Skeletal muscle satellite cell (primary cell): Measurements from ENCODE around the gene FERMT2.

Experiments
- H3K27me3 ChIP-seq: 2 replicates; pipeline ENCODE4 v1.7.0; 2013; ENCODE audit warnings: low read length; ENCODE audit not compliant: control insufficient read depth, insufficient read depth
- H3K36me3 ChIP-seq: 2 replicates; pipeline ENCODE4 v1.7.0; 2013; ENCODE audit warnings: mild to moderate bottlenecking, control low read depth, low read length; ENCODE audit not compliant: insufficient read depth
- H3K4me1 ChIP-seq: 2 replicates; pipeline ENCODE4 v1.7.0; 2013; ENCODE audit warnings: low read length; ENCODE audit not compliant: control insufficient read depth, insufficient read depth
- H3K4me2 ChIP-seq: 2 replicates; pipeline ENCODE4 v1.7.0; 2013; ENCODE audit warnings: mild to moderate bottlenecking, low read length
- H3K4me3 ChIP-seq: 2 replicates; pipeline ENCODE4 v1.7.0; 2013; ENCODE audit warnings: low read length
- H3K9ac ChIP-seq: 2 replicates; pipeline ENCODE4 v1.7.0; 2013; ENCODE audit warnings: mild to moderate bottlenecking, low read depth, low read length, moderate library complexity
- H3K9me3 ChIP-seq: replicated peaks from 2 replicates; pipeline ENCODE4 v1.7.0; 2013; ENCODE audit warnings: mild to moderate bottlenecking, control low read depth, low read length

Gene FERMT2

DNA sequence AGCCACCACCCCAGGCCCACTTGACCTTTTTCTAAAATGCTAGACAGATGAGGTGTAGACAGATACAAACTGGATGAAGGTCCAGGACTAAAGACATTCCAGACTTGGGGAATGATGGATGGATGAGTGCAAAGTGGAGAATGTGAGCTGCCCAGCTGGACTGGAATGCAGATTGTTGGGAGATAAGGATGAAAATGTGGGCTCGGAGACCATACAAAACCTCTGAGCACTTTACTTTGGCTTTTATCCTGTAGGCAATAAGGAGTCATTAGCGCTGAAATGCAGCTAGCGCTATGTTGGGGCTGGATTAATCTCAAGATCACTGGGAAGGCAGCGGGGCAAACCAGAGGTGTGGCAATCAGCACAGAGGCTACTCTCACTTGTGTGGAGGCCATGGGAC lies 94.7 kb downstream of the FERMT2 start:
- Histone ChIP-seq H3K9ac (no peak overlapping the region), H3K4me2 (no peak overlapping the region), H3K9me3 (no peaks in the 10 kb centered on the region), H3K36me3 (peaks cover 58% of the 10 kb centered on the region), H3K4me3 (no peak overlapping the region), H3K27me3 (no peaks in the 10 kb centered on the region), H3K4me1 (no peaks in the 10 kb centered on the region)

DNA sequence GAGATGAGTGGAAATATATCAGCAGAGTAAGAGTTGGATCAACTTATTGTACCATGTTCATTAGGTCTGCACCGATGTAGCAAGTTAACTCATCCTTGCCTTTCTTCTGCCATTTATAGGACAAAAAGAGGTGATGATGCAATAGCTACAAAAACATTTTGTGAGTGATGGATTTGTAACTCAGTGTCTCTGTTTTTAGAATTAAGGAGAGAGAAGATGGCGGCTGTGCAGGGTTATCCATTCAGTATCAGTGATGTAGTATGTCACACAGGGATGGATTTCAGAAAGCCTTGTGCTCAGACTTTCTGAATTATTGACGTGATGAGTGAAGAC lies 97.4 kb downstream of the FERMT2 start:
- Histone ChIP-seq H3K4me1 (peaks cover 6% of the 10 kb centered on the region), H3K36me3 (peaks cover 34% of the 10 kb centered on the region), H3K9me3 (no peaks in the 10 kb centered on the region), H3K9ac (no peak overlapping the region), H3K4me3 (no peak overlapping the region), H3K27me3 (no peaks in the 10 kb centered on the region), H3K4me2 (no peak overlapping the region)

DNA sequence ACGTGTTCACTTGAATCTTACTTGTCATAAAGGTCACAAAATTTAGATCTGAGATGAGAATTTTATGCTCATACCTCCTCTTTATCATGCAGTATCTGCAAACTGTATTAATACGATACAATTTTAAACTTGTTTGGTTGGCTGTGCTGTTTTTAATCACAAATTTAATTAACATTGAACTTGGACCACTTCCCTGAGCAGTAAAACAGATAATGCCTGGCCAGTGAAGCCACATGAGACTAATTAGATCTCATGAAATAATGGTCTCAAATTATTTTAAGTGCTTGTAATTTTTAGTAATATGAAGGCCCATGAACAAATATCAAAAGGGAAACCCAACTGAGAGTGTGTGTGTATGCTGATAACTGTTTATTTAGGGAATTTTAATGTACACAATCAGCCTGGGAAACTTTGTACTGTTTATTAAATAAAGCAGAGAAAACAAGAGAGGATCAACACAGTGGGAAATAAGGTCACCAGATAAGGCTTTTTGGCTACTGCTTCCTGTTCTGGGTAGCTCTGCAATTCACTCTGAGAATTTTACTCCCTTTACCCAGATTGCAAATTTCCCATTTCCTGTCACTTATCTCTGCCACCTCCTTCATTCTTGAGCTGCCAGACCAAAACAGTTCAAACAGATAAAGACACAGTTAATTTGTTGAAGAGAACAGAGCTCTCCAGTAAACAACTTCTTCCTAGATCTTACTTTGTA lies 97.9 kb downstream of the FERMT2 start:
- Histone ChIP-seq H3K27me3 (no peaks in the 10 kb centered on the region), H3K4me2 (no peak overlapping the region), H3K4me3 (no peak overlapping the region), H3K9ac (no peak overlapping the region), H3K4me1 (peaks cover 6% of the 10 kb centered on the region), H3K9me3 (no peaks in the 10 kb centered on the region), H3K36me3 (peaks cover 28% of the 10 kb centered on the region)

DNA sequence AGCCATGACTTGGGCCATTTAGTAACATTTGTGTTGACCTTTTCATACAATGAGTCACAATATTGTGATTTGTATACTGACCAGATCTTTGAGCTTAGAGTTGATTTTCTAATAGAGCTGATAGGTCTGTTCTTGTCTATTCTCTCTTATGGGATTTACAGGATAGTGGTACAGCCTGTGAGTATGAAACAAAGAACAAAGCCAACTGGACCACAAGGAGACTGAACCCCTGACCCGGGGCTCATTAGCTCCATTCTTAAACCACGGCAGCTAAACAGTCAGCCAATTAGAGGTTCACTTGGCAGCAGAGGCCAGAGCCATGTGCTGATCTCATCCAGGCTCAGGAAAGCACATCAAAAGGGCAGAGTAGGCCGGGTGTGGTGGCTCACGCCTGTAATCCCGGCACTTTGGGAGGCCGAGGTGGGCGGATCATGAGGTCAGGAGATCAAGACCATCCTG lies 100.4 kb downstream of the FERMT2 start:
- peaks cover 7% of the 10 kb centered on the region for H3K36me3 ChIP-seq
- no peak overlapping the region for H3K4me2 ChIP-seq
- H3K27me3 ChIP-seq, result no peaks in the 10 kb centered on the region
- peaks cover 6% of the 10 kb centered on the region for H3K4me1 ChIP-seq
- H3K4me3 ChIP-seq, result no peak overlapping the region
- no peak overlapping the region for H3K9ac ChIP-seq
- H3K9me3 ChIP-seq, result no peaks in the 10 kb centered on the region

DNA sequence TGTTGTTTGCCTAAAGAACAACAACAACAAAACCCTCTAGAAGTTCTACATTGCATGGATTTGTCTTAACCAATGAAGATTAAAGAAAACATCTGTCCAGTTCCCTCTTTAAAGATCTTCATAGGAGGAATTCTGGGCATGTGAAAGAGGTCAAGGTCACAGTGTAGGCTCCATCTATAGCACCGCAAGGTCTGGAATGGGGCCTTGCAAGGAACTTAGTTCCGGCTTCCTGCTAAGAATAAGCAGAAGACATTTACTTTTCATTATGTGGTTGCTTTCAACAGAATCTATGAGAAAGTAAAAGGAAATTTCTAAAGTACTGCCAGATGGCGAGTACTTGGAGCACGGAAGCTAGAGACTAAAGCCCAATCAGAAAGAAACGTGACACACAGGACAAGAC lies 102.2 kb downstream of the FERMT2 start:
- H3K4me3 ChIP-seq, result no peak overlapping the region

DNA sequence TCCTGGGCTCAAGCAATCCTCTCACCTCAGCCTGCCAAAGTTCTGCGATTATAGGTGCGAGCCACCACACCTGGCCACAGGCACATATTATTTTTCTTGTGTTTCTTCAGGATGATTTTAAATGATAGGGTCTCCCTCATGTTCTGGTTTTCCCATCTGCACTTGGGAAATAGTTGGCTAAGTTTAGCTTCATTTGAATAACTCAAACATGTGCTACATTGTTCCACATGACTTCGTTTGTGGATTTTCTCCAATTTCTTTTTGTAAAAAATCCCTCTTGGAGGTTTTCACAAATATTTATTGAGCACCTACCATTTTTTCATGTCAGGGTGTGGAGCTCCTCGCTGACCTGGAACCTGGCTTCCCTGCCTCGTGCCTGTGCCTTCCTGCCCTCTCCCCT lies 104.3 kb downstream of the FERMT2 start:
- Histone ChIP-seq H3K4me3 (no peak overlapping the region), H3K27me3 (no peaks in the 10 kb centered on the region), H3K9ac (no peak overlapping the region), H3K9me3 (no peaks in the 10 kb centered on the region), H3K36me3 (no peaks in the 10 kb centered on the region), H3K4me1 (peaks cover 19% of the 10 kb centered on the region), H3K4me2 (no peak overlapping the region)

More for the DNA sequence above, 102.2 kb downstream of the FERMT2 start:
- H3K4me2 ChIP-seq, result no peak overlapping the region
- H3K4me1 ChIP-seq, result peaks cover 19% of the 10 kb centered on the region
- H3K9ac ChIP-seq, result no peak overlapping the region
- H3K27me3 ChIP-seq, result no peaks in the 10 kb centered on the region
- no peaks in the 10 kb centered on the region for H3K36me3 ChIP-seq
- H3K9me3 ChIP-seq, result no peaks in the 10 kb centered on the region

DNA sequence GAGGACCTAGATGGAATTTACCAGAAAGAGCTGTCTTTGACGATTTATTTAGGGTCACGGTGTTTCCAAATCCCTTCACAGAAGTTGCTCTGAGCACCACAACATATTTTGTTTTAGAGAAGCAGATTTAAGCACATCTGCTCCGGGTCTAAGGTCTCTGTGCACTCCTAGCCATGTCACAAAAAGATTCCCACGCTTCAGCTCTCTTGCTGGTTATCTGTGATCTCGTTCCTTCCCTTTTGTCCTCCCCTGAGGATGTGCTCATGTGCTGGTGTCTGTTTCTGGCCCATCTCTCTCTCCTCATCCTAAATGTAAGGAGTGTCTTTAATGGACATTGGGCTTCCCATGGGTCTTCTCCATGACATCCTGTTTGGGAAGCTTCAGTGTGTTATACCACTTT lies 105.8 kb downstream of the FERMT2 start:
- Histone ChIP-seq H3K9ac (peak overlapping the region; percentile 70), H3K4me2 (no peak overlapping the region), H3K9me3 (no peaks in the 10 kb centered on the region), H3K4me3 (no peak overlapping the region), H3K36me3 (no peaks in the 10 kb centered on the region), H3K4me1 (peaks cover 28% of the 10 kb centered on the region), H3K27me3 (no peaks in the 10 kb centered on the region)

DNA sequence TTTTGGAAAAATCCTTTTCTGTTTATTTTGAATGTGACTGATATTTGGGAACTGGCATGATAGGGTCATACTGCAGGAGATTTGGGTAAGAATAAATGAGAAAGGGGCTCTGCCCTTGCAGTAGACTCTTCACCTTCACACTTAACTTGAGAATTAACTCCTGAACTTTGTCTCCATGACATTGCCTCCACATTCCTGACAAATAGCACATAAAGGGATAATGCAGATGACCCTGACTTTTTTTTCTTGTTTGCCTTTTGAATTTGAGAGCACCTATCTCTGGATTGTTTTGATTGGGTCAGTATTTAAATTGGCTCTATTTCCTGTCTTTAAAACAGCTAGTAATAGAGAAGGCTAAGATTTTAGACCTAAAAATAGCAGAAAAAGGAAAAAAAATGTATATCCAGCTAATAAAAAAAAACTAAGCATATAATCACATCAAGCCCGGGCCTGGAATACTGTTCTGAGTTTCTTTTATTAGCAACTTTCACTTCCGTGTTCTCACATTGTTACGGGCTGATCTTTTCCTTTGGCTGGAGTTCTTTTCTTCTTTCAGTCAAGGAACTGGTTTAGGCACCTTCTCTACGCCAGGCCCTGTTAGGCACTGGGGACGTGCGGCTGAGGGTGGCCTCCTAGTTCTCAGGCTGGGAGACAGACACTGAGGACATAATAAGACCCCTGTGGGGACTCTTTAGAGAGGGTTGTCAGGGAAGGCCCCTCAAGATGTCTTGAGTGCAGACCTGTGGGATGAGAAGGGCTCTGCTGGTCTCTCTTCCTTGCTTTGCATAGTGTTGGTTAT lies 106.4 kb downstream of the FERMT2 start:
- Histone ChIP-seq H3K9me3 (no peaks in the 10 kb centered on the region), H3K9ac (peak overlapping the region; percentile 70), H3K4me2 (peak overlapping the region; percentile 62), H3K4me1 (peaks cover 28% of the 10 kb centered on the region), H3K27me3 (no peaks in the 10 kb centered on the region), H3K4me3 (no peak overlapping the region), H3K36me3 (no peaks in the 10 kb centered on the region)

DNA sequence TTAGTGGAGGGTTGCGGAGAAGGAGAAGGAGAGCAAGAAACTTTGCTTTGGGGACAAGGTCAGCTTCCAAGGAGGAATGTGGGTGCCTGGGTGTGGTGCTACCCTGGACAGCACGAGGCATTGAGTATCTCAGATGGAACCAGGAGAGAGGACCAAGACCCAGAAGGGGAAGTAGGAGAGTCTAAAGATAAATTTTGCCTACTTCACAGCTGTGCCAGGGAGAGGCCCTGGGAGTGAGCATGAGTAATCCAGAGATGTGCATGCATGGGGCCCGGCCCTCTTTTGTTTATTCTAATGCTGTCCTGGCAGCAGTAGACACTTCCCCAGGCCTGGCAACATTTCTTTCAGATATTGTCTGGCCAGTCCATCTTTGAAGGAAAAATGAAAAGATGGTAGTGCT lies 110.0 kb downstream of the FERMT2 start:
- Histone ChIP-seq H3K27me3 (no peaks in the 10 kb centered on the region), H3K9me3 (no peaks in the 10 kb centered on the region), H3K4me2 (peak overlapping the region; percentile 39), H3K36me3 (no peaks in the 10 kb centered on the region), H3K4me3 (peak overlapping the region; percentile 7), H3K4me1 (peaks cover 35% of the 10 kb centered on the region), H3K9ac (peak overlapping the region; percentile 61)

DNA sequence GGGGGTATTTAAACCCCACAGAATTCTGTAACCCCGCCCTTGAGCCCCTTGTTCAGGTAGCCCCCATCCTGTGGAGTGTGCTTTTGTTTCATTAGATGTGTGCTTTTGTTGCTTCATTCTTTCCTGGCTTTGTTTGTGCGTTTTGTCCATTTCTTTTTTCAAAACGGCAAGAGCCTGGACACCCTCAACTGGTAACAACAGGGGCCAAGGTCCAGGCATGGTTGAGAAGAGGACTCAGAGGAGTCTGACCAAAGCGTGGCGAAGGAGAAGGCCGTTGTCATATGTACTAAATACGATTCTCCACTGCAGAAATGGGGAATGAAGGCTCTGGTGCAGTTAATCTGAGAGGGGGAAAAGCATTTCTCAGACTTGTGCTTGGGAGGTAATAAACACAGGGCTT lies 113.4 kb downstream of the FERMT2 start:
- H3K4me2 ChIP-seq, result no peak overlapping the region
- no peaks in the 10 kb centered on the region for H3K27me3 ChIP-seq
- no peaks in the 10 kb centered on the region for H3K9me3 ChIP-seq
- no peak overlapping the region for H3K9ac ChIP-seq
- H3K36me3 ChIP-seq, result no peaks in the 10 kb centered on the region
- H3K4me3 ChIP-seq, result no peak overlapping the region
- H3K4me1 ChIP-seq, result peaks cover 42% of the 10 kb centered on the region

DNA sequence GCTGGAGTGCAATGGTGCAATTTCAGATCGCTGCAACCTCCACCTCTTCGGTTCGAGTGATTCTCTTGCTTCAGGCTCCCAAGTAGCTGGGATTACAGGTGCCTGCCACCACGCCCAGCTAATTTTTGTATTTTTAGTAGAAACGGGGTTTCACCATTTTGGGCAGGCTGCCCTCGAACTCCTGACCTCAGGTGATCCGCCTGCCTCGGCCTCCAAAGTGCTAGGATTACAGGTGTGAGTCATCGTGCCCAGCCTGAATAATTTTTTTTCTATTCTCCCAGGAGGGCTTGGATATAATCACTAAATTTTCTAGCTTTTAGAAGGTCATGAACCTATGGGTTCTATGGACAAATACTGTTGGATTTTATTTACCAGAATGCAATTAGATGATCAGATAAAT lies 114.8 kb downstream of the FERMT2 start:
- Histone ChIP-seq H3K36me3 (no peaks in the 10 kb centered on the region), H3K9ac (peak overlapping the region; percentile 89), H3K27me3 (no peaks in the 10 kb centered on the region), H3K9me3 (no peaks in the 10 kb centered on the region), H3K4me3 (no peak overlapping the region), H3K4me2 (no peak overlapping the region), H3K4me1 (peaks cover 50% of the 10 kb centered on the region)
